Measurements from ENCODE around the gene CDK9.
"Not testable (repeated sequence)": the region's sequence is repeated elsewhere in the genome, so short reads cannot be mapped to it uniquely, and the experiment has no call there.

CDK9 gene

DNA sequence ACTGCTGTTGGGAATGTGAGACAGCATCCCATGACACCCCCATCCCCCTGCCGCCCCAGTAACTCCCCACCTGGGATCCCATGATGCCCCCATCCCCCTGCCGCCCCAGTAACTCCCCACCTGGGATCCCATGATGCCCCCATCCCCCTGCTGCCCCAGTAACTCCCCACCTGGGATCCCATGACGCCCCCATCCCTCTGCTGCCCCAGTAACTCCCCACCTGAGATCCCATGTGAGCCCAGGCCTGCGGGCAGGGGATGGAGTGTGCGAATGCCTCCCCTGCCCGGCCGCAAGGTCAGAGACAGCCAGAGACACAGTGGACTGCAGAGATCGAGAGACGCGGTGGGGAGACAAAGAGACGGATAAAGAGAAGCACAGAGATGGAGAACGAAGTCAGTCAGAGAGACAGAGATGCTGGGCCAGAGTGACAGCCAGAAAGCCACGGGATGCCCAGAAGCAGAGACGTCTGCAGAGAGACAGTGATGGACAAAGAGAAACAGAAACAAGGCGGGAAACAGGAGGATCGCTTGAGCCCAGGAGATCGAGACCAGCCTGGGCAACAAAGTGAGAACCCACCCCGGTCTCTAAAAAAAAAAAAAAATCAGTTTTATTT lies 8.4 kb upstream of the CDK9 start:
- H3K4me1 Mint-ChIP-seq: peaks cover 48% of the 10 kb centered on the region
- H3K27ac Mint-ChIP-seq (ENCODE audit: low read depth): peak overlapping the region; percentile 95
- DNase-seq (ENCODE audit: low spot score in 2 of 2) (no peak), ATAC-seq (replicated peaks; ENCODE audit: extremely low read depth, poor library complexity, severe bottlenecking) (no peak)
- H3K27me3 Mint-ChIP-seq: no peaks in the 10 kb centered on the region
- peaks cover 40% of the 10 kb centered on the region for H3K36me3 Mint-ChIP-seq (ENCODE audit: insufficient read depth)
- peak overlapping the region; percentile 96 for H3K4me3 Mint-ChIP-seq
- H3K9me3 Mint-ChIP-seq: no peaks in the 10 kb centered on the region

DNA sequence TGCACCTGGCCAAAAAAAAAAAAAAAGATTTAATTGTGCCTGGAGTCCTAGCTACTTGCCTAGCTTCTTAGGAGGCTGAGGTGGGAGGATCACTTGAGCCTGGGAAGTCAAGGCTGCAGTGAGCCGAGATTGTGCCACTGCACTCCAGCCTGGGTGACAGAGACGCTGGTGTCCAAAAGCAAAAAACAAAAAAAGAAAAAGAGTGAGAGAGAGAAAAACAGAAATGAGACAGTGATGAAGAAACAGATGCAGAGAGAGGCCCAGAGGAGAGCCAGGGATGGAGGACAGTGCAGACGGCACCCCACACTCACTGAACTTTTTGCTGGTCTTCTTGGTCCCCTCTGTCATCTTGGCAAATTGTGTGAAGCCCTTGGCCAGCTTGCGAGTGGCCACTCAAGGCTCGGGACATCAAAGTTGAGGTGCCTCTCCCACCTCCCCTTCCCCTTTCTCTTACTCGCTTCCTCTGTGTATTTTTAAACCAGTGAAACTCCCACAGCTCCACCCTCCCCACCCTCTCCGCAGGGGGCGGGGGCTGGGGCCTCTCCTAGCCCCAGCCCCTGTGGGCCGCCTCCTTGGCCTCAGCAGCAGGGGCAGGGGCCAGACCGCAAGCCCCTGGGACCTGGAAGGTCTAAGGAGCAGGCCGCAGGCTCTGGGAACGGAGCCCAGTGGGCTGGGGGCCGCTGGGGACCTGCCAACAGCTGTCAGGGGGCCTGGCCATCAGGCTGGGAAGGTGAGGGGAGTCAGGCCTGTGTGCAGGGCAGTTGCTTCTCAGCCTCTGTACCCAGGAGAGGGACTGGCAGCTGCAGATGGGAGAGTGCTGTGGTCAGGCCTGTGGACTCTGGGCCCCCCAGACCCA lies 7.3 kb upstream of the CDK9 start, which contains the start of gene SH2D3C:
SH2D3C (minus strand) TSS at position 387 of the 856 bp plus-strand sequence; CDS start at position 348, 39 bp downstream.
- Mint-ChIP-seq H3K36me3 (ENCODE audit: insufficient read depth) (peaks cover 37% of the 10 kb centered on the region), H3K4me1 (peaks cover 53% of the 10 kb centered on the region), H3K27ac (ENCODE audit: low read depth) (peak within 1 kb of the TSS; percentile 95), H3K27me3 (no peaks in the 10 kb centered on the region), H3K4me3 (peak within 1 kb of the TSS; percentile 96), H3K9me3 (no peaks in the 10 kb centered on the region)
- DNase-seq (ENCODE audit: low spot score in 2 of 2) (no peak), ATAC-seq (replicated peaks; ENCODE audit: extremely low read depth, poor library complexity, severe bottlenecking) (peak; percentile 15)

DNA sequence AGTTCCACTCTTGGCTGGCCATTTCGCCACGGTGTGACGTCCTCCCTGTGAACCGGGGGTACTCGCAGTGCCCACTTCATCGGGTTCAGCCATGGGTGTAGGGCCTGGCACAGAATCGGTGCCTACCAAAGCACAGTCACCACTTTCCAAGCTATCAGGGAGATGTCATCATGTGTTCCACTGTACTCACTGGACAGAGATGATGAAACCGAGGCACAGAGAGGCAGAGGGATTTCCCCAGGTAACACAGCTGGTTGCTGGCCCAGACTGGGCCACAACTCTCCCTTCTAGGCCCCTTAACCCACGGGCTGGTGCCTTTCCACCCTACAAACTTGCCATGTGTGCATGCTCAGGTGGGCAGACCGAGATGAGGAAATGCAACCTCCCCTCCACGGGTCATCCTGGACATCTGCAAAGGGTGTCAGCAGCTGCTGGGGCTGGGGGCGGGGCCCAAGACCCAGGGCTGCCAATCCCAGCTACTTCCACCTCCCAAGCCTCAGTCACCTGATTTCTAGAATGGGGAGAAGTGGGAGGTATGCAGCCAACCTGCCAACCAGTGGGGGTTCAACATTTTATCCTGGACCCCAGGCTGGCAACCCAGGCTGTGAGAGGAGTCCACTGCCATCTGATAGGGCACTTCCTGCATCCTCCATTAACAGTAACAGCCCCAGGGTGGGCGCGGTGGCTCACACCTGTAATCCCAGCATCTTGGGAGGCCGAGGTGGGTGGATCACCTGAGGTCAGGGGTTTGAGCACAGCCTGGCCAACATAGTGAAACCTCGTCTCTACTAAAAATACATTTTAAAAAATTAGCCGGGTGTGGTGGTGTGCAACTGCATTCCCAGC lies 6.5 kb upstream of the CDK9 start:
- peak; percentile 44 for ATAC-seq (replicated peaks; ENCODE audit: extremely low read depth, poor library complexity, severe bottlenecking)
- peaks cover 33% of the 10 kb centered on the region for H3K36me3 Mint-ChIP-seq (ENCODE audit: insufficient read depth)
- peak overlapping the region; percentile 96 for H3K4me3 Mint-ChIP-seq
- peak in 1 of 2 donors; percentile 45 for DNase-seq (ENCODE audit: low spot score in 2 of 2)
- peaks cover 56% of the 10 kb centered on the region for H3K4me1 Mint-ChIP-seq
- H3K27ac Mint-ChIP-seq (ENCODE audit: low read depth): peak overlapping the region; percentile 95
- no peaks in the 10 kb centered on the region for H3K27me3 Mint-ChIP-seq
- no peaks in the 10 kb centered on the region for H3K9me3 Mint-ChIP-seq

DNA sequence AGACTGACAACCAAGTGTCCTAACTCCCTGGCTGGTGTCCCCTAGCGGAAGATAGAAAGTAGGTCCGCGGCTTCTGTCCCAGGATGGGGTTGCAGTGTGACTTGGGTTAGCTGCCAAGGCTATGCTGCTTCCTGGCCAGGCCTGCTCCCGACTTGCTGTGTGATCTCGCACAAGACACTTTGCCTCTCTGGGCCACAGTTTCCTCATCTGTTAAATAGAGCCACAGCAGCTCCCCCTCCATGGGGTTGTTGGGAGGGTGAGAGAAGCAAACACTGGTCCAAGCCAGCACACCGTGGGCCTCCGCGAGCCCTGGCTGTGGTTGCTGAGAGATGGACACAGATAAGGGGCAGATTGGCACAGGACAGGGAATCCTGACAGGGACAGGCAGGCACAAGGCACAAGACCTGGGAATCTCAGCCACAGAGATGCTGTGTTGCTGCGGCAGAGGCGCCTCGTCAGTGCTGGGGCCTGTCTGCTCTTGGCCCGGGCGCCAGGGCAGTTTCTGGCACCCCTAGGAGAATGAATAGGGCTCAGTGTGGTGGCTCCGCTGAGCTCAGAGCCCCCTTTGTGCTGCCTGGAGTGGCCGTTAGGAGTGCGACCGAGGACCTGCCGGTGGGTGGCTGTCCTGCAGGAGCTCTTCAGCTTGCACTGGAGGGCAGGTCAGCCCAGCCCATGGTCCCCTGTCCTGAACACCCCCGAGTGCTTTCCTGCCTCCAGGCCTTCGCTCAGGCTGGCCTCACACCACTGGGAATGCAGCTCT lies 5.5 kb upstream of the CDK9 start:
- Mint-ChIP-seq H3K9me3 (no peaks in the 10 kb centered on the region), H3K36me3 (ENCODE audit: insufficient read depth) (peaks cover 29% of the 10 kb centered on the region), H3K4me1 (peaks cover 61% of the 10 kb centered on the region), H3K27ac (ENCODE audit: low read depth) (peak overlapping the region; percentile 95), H3K4me3 (peak overlapping the region; percentile 96), H3K27me3 (no peaks in the 10 kb centered on the region)
- DNase-seq (ENCODE audit: low spot score in 2 of 2) (no peak), ATAC-seq (replicated peaks; ENCODE audit: extremely low read depth, poor library complexity, severe bottlenecking) (no peak)

DNA sequence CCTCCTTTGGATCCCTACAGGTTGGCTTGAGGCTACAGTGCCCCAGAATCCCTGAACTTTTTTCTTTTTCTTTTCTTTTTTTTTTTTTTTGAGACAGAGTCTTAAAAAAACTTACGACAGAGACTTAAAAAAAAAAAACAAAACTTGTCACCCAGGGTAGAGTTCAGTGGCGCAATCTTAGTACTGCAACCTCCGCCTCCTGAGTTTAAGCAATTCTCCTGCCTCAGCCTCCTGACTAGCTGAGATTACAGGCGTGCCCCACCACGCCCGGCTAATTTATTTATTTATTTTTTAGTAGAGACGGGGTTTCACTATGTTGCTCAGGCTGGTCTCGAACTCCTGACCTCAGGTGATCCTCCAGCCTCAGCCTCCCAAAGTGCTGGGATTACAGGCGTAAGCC lies 4.9 kb upstream of the CDK9 start:
- not testable (repeated sequence) for ATAC-seq (replicated peaks; ENCODE audit: extremely low read depth, poor library complexity, severe bottlenecking); DNase-seq (ENCODE audit: low spot score in 2 of 2); H3K9me3 Mint-ChIP-seq; H3K27me3 Mint-ChIP-seq
- H3K4me3 Mint-ChIP-seq: peak overlapping the region; percentile 96
- H3K4me1 Mint-ChIP-seq: peaks cover 61% of the 10 kb centered on the region
- H3K27ac Mint-ChIP-seq (ENCODE audit: low read depth): peak overlapping the region; percentile 95
- peaks cover 31% of the 10 kb centered on the region for H3K36me3 Mint-ChIP-seq (ENCODE audit: insufficient read depth)

DNA sequence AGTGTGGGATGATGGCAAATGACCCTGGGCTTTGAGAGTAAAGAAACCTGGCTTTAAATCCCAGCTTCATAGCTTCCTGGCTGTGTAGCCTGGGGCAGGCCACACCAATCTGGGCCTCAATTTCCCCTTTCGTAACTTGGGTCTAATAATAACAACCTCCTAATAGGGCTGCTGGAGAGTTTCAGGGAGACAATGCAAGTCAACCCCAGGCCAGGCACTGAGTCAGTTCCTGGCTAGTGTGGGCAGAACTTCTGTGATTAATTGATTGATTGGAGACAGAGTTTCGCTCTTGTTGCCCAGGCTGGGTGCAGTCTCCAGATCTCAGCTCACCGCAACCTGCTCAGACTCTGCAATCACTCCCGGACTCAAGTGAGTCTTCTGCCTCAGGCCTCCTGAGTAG lies 4.0 kb upstream of the CDK9 start:
- DNase-seq (ENCODE audit: low spot score in 2 of 2) (no peak), ATAC-seq (replicated peaks; ENCODE audit: extremely low read depth, poor library complexity, severe bottlenecking) (no peak)
- Mint-ChIP-seq H3K4me3 (peak overlapping the region; percentile 31), H3K4me1 (peaks cover 66% of the 10 kb centered on the region), H3K27ac (ENCODE audit: low read depth) (peak overlapping the region; percentile 95), H3K9me3 (no peaks in the 10 kb centered on the region), H3K27me3 (no peaks in the 10 kb centered on the region), H3K36me3 (ENCODE audit: insufficient read depth) (peaks cover 31% of the 10 kb centered on the region)

DNA sequence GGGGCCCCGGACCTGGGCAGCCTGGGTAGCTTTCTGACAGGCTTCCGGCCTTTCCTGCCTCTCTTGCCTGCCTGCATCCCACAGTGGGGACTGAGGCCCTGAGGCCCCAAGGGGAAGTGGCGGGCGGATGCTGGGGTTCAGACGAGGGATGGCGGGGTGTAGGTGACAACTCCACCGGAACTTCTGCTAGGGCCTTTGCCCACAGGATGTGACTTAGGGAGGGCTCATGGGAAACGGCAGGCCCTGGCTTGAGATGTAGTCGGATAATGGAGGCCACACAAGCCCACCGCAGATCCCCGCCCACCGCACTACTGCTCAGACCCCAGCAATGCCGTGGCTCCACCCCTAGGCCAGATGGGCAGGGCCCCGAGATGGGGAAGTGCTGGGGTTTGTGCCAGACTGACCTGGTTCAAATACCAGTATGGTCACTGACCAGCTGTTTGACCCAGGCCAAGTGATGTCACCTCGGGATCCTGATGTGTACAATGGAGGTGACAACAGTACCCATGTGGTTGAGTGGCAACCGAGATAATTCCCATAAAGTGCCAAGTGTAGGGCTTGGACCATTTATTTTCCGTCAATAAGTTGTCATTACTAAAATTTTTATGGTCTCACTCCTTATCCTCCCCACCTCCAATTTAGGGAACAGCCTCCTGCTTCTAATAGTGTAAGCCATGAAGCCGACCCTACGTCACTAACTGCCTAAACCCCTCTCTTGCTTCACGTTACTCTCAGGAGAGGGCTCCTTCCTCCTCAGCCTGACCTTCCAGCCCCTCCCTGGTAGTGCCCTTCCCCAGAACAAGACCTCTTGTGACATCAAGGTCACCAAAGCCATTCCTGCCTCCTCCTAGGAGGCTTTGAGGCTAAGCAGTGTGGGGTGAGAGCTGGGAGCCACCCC lies 2.5 kb upstream of the CDK9 start:
- H3K4me3 Mint-ChIP-seq: peak overlapping the region; percentile 75
- H3K27me3 Mint-ChIP-seq: no peaks in the 10 kb centered on the region
- H3K9me3 Mint-ChIP-seq: no peaks in the 10 kb centered on the region
- peak; percentile 67 to 86 for DNase-seq (ENCODE audit: low spot score in 2 of 2)
- ATAC-seq (replicated peaks; ENCODE audit: extremely low read depth, poor library complexity, severe bottlenecking): peak; percentile 47
- peaks cover 37% of the 10 kb centered on the region for H3K36me3 Mint-ChIP-seq (ENCODE audit: insufficient read depth)
- H3K27ac Mint-ChIP-seq (ENCODE audit: low read depth): peak overlapping the region; percentile 96
- peaks cover 67% of the 10 kb centered on the region for H3K4me1 Mint-ChIP-seq

DNA sequence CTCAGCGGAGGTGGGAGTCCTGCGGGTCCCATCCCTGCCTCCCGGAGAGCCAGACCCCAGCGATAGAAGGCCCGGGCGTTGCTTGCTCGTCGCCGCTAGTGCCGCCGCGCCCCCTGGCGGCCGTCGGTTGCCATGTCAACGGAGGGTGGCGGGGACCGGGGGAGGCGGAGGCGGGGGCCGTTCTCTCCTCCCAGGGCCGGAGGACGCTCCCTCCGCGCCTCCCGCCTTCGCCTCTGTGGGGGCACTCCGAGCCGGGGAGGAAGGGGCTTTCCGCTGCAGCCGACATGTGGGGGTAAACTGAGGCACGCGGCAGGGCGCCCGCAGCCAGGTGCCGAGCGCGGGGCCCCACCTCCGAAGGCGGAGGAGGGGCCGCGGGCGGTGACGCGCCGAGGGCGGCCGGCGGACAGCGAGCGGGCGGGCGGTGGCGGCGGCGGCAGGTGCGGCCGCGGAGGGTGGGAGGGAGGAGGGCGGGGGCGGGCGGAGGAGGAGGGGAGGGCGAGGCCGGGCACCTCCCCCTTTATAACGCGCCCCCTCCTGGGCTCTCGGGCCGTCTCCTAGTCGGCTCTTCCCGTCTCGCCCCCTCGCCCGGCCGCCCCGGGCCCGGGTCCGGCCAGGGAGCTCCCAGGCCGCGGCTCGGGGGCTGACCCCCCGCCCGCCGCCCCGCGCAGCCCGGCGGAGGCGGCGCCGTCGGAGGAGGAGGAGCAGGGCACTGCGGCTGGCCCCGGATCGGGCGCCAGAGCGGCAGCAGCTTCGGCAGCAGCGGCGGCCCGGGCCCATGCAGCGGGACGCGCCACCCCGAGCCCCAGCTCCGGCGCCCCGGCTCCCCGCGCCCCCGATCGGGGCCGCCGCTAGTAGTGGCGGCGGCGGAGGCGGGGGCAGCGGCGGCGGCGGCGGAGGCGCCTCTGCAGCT lies 556 bp upstream of the CDK9 start:
- ATAC-seq (replicated peaks; ENCODE audit: extremely low read depth, poor library complexity, severe bottlenecking): peak; percentile 42
- H3K27ac Mint-ChIP-seq (ENCODE audit: low read depth): peak overlapping the region; percentile 96

DNA sequence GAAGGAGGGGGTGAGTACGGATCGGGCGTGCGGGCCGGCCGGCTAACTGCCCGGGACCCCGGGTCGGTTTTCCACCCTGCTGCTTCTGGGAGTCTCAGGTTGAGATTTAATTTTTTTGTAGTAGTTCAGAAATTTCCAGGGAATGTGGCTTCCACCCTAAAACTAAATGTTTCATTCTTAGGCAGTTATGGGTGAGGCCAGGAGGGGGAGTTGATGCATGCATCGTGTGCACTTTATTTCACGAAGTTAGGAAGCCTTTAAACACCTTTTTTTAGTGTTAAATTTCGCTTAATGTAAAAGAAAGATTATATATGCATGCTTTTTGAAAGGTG lies 905 bp downstream of the CDK9 start:
- Mint-ChIP-seq H3K36me3 (ENCODE audit: insufficient read depth) (peaks cover 62% of the 10 kb centered on the region), H3K27ac (ENCODE audit: low read depth) (peak overlapping the region; percentile 61), H3K4me1 (peaks cover 51% of the 10 kb centered on the region), H3K27me3 (no peaks in the 10 kb centered on the region), H3K4me3 (peak overlapping the region; percentile 86), H3K9me3 (no peaks in the 10 kb centered on the region)
- DNase-seq (ENCODE audit: low spot score in 2 of 2): no peak
- no peak for ATAC-seq (replicated peaks; ENCODE audit: extremely low read depth, poor library complexity, severe bottlenecking)

More for the DNA sequence above, 556 bp upstream of the CDK9 start:
- H3K36me3 Mint-ChIP-seq (ENCODE audit: insufficient read depth): peaks cover 51% of the 10 kb centered on the region
- no peaks in the 10 kb centered on the region for H3K27me3 Mint-ChIP-seq
- peak overlapping the region; percentile 86 for H3K4me3 Mint-ChIP-seq
- H3K4me1 Mint-ChIP-seq: peaks cover 55% of the 10 kb centered on the region
- peak; percentile 85 to 89 for DNase-seq (ENCODE audit: low spot score in 2 of 2)
- H3K9me3 Mint-ChIP-seq: no peaks in the 10 kb centered on the region

DNA sequence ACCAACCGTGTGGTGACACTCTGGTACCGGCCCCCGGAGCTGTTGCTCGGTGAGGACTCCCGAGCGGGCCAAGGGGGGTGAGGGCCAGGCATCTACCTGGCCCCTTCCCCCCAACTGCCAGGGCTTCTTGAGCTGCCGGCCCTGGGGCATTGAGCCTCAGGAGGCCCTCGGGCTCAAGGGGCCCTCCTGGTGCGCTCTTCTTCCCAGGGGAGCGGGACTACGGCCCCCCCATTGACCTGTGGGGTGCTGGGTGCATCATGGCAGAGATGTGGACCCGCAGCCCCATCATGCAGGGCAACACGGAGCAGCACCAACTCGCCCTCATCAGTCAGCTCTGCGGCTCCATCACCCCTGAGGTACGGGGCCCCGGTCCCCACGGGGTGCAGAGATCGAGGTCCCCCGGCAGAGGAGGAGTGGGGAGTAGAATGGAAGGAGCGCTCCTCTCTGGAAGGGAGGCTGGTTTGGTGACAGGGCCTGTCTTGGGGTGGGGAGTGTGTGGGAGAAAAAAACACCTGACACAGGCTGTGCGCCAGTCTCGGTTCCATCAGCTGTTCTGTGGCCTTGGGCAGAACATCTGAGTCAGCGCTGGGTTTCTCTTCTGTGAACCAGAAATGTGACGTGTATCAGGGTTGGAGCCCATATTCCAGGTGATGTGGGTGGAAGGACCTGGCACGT lies 2.6 kb downstream of the CDK9 start:
- H3K36me3 Mint-ChIP-seq (ENCODE audit: insufficient read depth): peaks cover 69% of the 10 kb centered on the region

More for the DNA sequence above, 2.6 kb downstream of the CDK9 start:
- Mint-ChIP-seq H3K27me3 (no peaks in the 10 kb centered on the region), H3K27ac (ENCODE audit: low read depth) (no peak overlapping the region), H3K4me3 (no peak overlapping the region), H3K4me1 (peaks cover 42% of the 10 kb centered on the region), H3K9me3 (no peaks in the 10 kb centered on the region)
- ATAC-seq (replicated peaks; ENCODE audit: extremely low read depth, poor library complexity, severe bottlenecking) (no peak), DNase-seq (ENCODE audit: low spot score in 2 of 2) (no peak)
